GM18858 (cell line): ENCODE measurements around the gene STX18.
"Not testable (repeated sequence)": the region's sequence is repeated elsewhere in the genome, so short reads cannot be mapped to it uniquely, and the experiment has no call there.

Source experiments
- ATAC-seq: cut with Tn5 transposase; IDR thresholded peaks from one replicate; pipeline ENCODE4 v1.9.1; 2021; ENCODE audit not compliant: unreplicated experiment

The STX18 gene

GRCh38 chr4:4480685-4481398, 61.0 kb downstream of the STX18 start:
- ATAC-seq = no peak

- no peak for ATAC-seq
Observed at GRCh38 chr4:4480205-4480604, 61.6 kb downstream of the STX18 start.

- no peak for ATAC-seq
Observed at GRCh38 chr4:4479366-4479765, 62.5 kb downstream of the STX18 start.

- no peak for ATAC-seq
Observed at GRCh38 chr4:4477796-4478195, 64.1 kb downstream of the STX18 start.

- no peak for ATAC-seq
Observed at GRCh38 chr4:4477391-4477790, 64.5 kb downstream of the STX18 start.

GRCh38 chr4:4474476-4474875, 67.4 kb downstream of the STX18 start:
- no peak for ATAC-seq

GRCh38 chr4:4472344-4472958, 69.4 kb downstream of the STX18 start:
- ATAC-seq = no peak

- no peak for ATAC-seq
Observed at GRCh38 chr4:4471195-4471594, 70.7 kb downstream of the STX18 start.

- ATAC-seq = no peak
Observed at GRCh38 chr4:4470208-4470607, 71.6 kb downstream of the STX18 start.

- not testable (repeated sequence) for ATAC-seq
Observed at GRCh38 chr4:4465238-4465637, 76.6 kb downstream of the STX18 start.

GRCh38 chr4:4462970-4463369, 78.9 kb downstream of the STX18 start:
- no peak for ATAC-seq

GRCh38 chr4:4461850-4462249, 80.0 kb downstream of the STX18 start:
- ATAC-seq = no peak

- no peak for ATAC-seq
Observed at GRCh38 chr4:4461178-4461577, 80.7 kb downstream of the STX18 start.

- ATAC-seq = no peak
Observed at GRCh38 chr4:4460759-4461158, 81.1 kb downstream of the STX18 start.

- ATAC-seq = no peak
Observed at GRCh38 chr4:4459181-4459580, 82.7 kb downstream of the STX18 start.

- no peak for ATAC-seq
Observed at GRCh38 chr4:4457803-4458553, 83.9 kb downstream of the STX18 start.

GRCh38 chr4:4456816-4457578, 84.9 kb downstream of the STX18 start:
- no peak for ATAC-seq

GRCh38 chr4:4456351-4456750, 85.5 kb downstream of the STX18 start:
- no peak for ATAC-seq

- peak; percentile 88 for ATAC-seq
Observed at GRCh38 chr4:4455210-4455865, 86.5 kb downstream of the STX18 start.

GRCh38 chr4:4446434-4446833, 95.4 kb downstream of the STX18 start:
- ATAC-seq = no peak

- no peak for ATAC-seq
Observed at GRCh38 chr4:4443821-4444220, 98.0 kb downstream of the STX18 start.
